Left ventricle myocardium inferior (tissue), 1 donor: ENCODE data around the gene FAS. TPM values are rescaled to one million over a fixed set of nuclear protein-coding genes. Genes with fewer than 3 reads are reported as not detected.

Experiments used
- DNase-seq: peaks from one replicate; pipeline ENCODE4 v3.0.0-alpha.2; 2020
- H3K27ac ChIP-seq: fragments of 200-600 bp; replicated peaks from 2 replicates; pipeline ENCODE4 v1.8.0; 2021
- H3K27me3 ChIP-seq: fragments of 200-600 bp; 2 replicates; pipeline ENCODE4 v1.8.0; 2021; ENCODE audit warnings: low read depth
- H3K36me3 ChIP-seq: fragments of 200-600 bp; 2 replicates; pipeline ENCODE4 v1.8.0; 2021
- H3K4me1 ChIP-seq: fragments of 200-600 bp; 2 replicates; pipeline ENCODE4 v1.8.0; 2021
- H3K4me3 ChIP-seq: fragments of 200-600 bp; 2 replicates; pipeline ENCODE4 v1.8.0; 2021; ENCODE audit warnings: mild to moderate bottlenecking, moderate library complexity
- H3K9me3 ChIP-seq: fragments of 200-600 bp; replicated peaks from 2 replicates; pipeline ENCODE4 v1.8.0; 2021
- intact Hi-C: fragments of 100-400 bp; cut with micrococcal nuclease; formaldehyde crosslinking; loops from one replicate; pipeline ENCODE4 v1.11.0; 2022
- total RNA-seq: library from RNA; stranded (reverse); fragmentation: NEBNext Ultra II Directional; extraction: Animal tissue kit (Norgen Biotek cat#: 25700); gene quantifications from one replicate; pipeline ENCODE4 v1.2.1, GENCODE V29; 2021
- TF ChIP-seq, protein P1 (sequence below): fragments of 200-600 bp; IDR thresholded peaks from 2 replicates; pipeline ENCODE4 v1.8.0; 2021; ENCODE audit warnings: antibody characterized with exemption, mild to moderate bottlenecking, borderline replicate concordance
- donor health status: DM: no; HTN: yes; CAD: no; lungs with severe emphysema.

The FAS gene
- total RNA-seq, 1 donor from 2014 or later = 3.7 TPM

- Histone ChIP-seq H3K27ac (no peak overlapping the region), H3K36me3 (no peaks in the 10 kb centered on the region), H3K9me3 (no peaks in the 10 kb centered on the region), H3K4me1 (peaks cover 33% of the 10 kb centered on the region), H3K27me3 (no peaks in the 10 kb centered on the region), H3K4me3 (no peak overlapping the region)
- no peak for DNase-seq
- intact Hi-C loops = no loop called here
- TF ChIP-seq, protein P1, sequence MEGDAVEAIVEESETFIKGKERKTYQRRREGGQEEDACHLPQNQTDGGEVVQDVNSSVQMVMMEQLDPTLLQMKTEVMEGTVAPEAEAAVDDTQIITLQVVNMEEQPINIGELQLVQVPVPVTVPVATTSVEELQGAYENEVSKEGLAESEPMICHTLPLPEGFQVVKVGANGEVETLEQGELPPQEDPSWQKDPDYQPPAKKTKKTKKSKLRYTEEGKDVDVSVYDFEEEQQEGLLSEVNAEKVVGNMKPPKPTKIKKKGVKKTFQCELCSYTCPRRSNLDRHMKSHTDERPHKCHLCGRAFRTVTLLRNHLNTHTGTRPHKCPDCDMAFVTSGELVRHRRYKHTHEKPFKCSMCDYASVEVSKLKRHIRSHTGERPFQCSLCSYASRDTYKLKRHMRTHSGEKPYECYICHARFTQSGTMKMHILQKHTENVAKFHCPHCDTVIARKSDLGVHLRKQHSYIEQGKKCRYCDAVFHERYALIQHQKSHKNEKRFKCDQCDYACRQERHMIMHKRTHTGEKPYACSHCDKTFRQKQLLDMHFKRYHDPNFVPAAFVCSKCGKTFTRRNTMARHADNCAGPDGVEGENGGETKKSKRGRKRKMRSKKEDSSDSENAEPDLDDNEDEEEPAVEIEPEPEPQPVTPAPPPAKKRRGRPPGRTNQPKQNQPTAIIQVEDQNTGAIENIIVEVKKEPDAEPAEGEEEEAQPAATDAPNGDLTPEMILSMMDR = no peak
Measured at GRCh38 chr10:88954458-88955083, 36.0 kb upstream of the FAS start.

DNA sequence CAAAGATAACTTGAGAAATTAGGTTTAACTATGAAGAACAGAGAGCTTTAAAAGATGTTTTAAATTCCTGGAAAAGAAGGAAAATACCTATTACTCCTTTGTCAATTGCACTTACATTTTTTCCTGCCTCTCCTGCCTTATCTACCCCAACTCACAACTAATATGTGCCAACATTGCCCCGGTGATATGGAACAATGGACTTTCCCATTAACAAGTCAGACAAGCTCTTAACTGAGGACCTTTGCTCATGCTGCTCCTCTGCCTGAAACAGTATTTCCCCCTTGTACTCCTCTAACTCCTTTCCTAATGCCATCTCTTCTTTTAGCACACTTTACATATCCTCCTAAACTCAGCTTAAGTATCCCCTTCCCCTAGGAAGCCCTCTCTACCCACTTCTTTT is 33.2 kb upstream of the FAS start:
- no peak overlapping the region for H3K4me3 ChIP-seq
- no peaks in the 10 kb centered on the region for H3K9me3 ChIP-seq
- H3K27me3 ChIP-seq = no peaks in the 10 kb centered on the region
- intact Hi-C loops = no loop called here
- no peaks in the 10 kb centered on the region for H3K36me3 ChIP-seq
- TF ChIP-seq, protein P1 = no peak
- peaks cover 12% of the 10 kb centered on the region for H3K4me1 ChIP-seq
- no peak overlapping the region for H3K27ac ChIP-seq
- DNase-seq = no peak

DNA sequence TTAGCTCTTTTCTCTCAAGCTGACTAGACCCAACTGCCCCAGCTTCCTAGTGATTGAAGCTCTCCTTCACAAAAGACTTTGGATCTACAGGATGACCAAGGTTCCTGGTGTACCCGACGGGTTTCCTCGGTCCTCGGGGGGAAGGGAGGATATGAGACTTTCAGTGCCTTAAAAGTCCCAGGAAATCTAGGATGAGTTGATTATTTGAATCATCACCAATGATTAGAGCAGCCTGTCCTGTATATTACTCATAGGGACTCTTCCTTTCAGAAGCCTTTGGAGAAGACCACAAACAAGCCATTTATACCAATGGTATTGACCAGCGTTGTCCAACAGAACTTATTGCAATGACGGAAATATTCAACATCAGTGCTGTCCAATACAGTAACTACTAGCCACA is 31.9 kb upstream of the FAS start:
- Histone ChIP-seq H3K4me3 (no peak overlapping the region), H3K4me1 (peaks cover 7% of the 10 kb centered on the region), H3K9me3 (no peaks in the 10 kb centered on the region), H3K27me3 (no peaks in the 10 kb centered on the region), H3K27ac (no peak overlapping the region), H3K36me3 (no peaks in the 10 kb centered on the region)
- TF ChIP-seq, protein P1 = no peak
- intact Hi-C loops = no loop called here
- no peak for DNase-seq

GRCh38 chr10:88960802-88961201 is 29.8 kb upstream of the FAS start:
- no peak overlapping the region for H3K27ac ChIP-seq
- H3K9me3 ChIP-seq = no peaks in the 10 kb centered on the region
- TF ChIP-seq, protein P1 = no peak
- no peaks in the 10 kb centered on the region for H3K36me3 ChIP-seq
- no peak for DNase-seq
- no peak overlapping the region for H3K4me3 ChIP-seq
- H3K4me1 ChIP-seq = peaks cover 7% of the 10 kb centered on the region
- intact Hi-C loops = no loop called here
- no peaks in the 10 kb centered on the region for H3K27me3 ChIP-seq

- Histone ChIP-seq H3K27me3 (no peaks in the 10 kb centered on the region), H3K4me1 (peaks cover 9% of the 10 kb centered on the region), H3K27ac (no peak overlapping the region), H3K36me3 (no peaks in the 10 kb centered on the region), H3K9me3 (no peaks in the 10 kb centered on the region), H3K4me3 (no peak overlapping the region)
- intact Hi-C loops = no loop called here
- TF ChIP-seq, protein P1 = no peak
- no peak for DNase-seq
Measured at GRCh38 chr10:88961266-88961665, 29.3 kb upstream of the FAS start.

- intact Hi-C loops = no loop called here
- Histone ChIP-seq H3K27ac (no peak overlapping the region), H3K4me1 (peaks cover 20% of the 10 kb centered on the region), H3K36me3 (no peaks in the 10 kb centered on the region), H3K9me3 (no peaks in the 10 kb centered on the region), H3K27me3 (no peaks in the 10 kb centered on the region), H3K4me3 (no peak overlapping the region)
- DNase-seq = no peak
- TF ChIP-seq, protein P1 = no peak
Measured at GRCh38 chr10:88962336-88962735, 28.3 kb upstream of the FAS start.
